Measurements from ENCODE around the gene ARRDC3.

GRCh38 chr5:91361790-91362189, 21.3 kb downstream of the ARRDC3 start:
- TF ChIP-seq EZH2 (IDR thresholded peaks at IDR 0.05; ENCODE audit: insufficient read depth, poor library complexity, severe bottlenecking), result no peak
- no peak for TF ChIP-seq EZH2phosphoT487 (IDR thresholded peaks at IDR 0.05; ENCODE audit: insufficient read depth, low read depth)
